ENCODE data around the gene FAM43A. TPM values are rescaled to one million over a fixed set of nuclear protein-coding genes. Genes with fewer than 3 reads are reported as not detected.

Gene FAM43A
- total and polyA plus RNA-seq, 10 of the 15 experiments (the other 5 are each of a cell fraction or from before 2014, with no cell fraction given), result 0.27 to 5.0 (median 1.1) TPM

GRCh38 chr3:194647747-194648146 lies 37.9 kb upstream of the FAM43A start:
- no peak for TF ChIP-seq NR2C2 (IDR thresholded peaks at IDR 0.05; ENCODE audit: borderline replicate concordance, control insufficient read depth, insufficient read length, low read depth)
- no peak for TF ChIP-seq TCF3 (IDR thresholded peaks at IDR 0.05; ENCODE audit: borderline replicate concordance, insufficient read depth, low read depth, low read length)
- no peak for TF ChIP-seq REST (IDR thresholded peaks at IDR 0.05; ENCODE audit: low read depth, low read length)
- no peak for TF ChIP-seq ESRRA (IDR thresholded peaks at IDR 0.05; ENCODE audit: low read length)
- no peak for TF ChIP-seq SPI1 (IDR thresholded peaks at IDR 0.05; ENCODE audit: borderline replicate concordance, insufficient read depth, low read depth, low read length)
- no peak for TF ChIP-seq ZBTB4 (CRISPR knock-in tag; IDR thresholded peaks at IDR 0.05)
- TF ChIP-seq RAD51 (IDR thresholded peaks at IDR 0.05), result no peak
- ChIA-PET RAD21 (ENCODE audit: unreplicated experiment) (no interaction called here), SMC1A (ENCODE audit: uncharacterized antibody, unreplicated experiment) (interaction anchor here (1.4 kb wide), 1 partner anchor 24 kb away, joined by 4 read pairs; the partner anchor contains the start of gene LSG1), CTCF (interaction anchor here (0.6 to 1.4 kb wide), 3 partner anchors 14 to 80 kb away, joined by 3 to 4 read pairs (median 3); partner anchors contain the start of gene LSG1), POLR2A (no interaction called here)
- Histone ChIP-seq H3K4me3 (no peak overlapping the region), H3K4me2 (ENCODE audit: control insufficient read depth, insufficient read depth) (no peak overlapping the region), H3K36me3 (ENCODE audit: control insufficient read depth in 2 of 2, insufficient read depth in 2 of 2, low read length in 1 of 2) (peaks cover 13 to 43% of the 10 kb centered on the region in 2 experiments), H3K79me2 (ENCODE audit: control insufficient read depth, insufficient read depth, low read length) (no peaks in the 10 kb centered on the region), H3K9me3 (replicated peaks; ENCODE audit: control insufficient read depth, insufficient read depth, low read length) (no peaks in the 10 kb centered on the region), H3K4me1 (ENCODE audit: control insufficient read depth, insufficient read depth, low read length) (no peaks in the 10 kb centered on the region), H4K20me1 (ENCODE audit: control insufficient read depth, insufficient read depth) (no peaks in the 10 kb centered on the region), H3K27ac (ENCODE audit: control insufficient read depth, insufficient read depth) (no peak overlapping the region), H3K27me3 (replicated peaks in 1 of 2; ENCODE audit: control insufficient read depth in 2 of 2, insufficient read depth in 2 of 2, low read length in 1 of 2) (no peaks in the 10 kb centered on the region), H3K9ac (ENCODE audit: control insufficient read depth, insufficient read depth, low read length) (no peak overlapping the region), H2AFZ (ENCODE audit: control insufficient read depth, low read depth, low read length) (no peak overlapping the region)
- no peak for ATAC-seq
- WGBS (ENCODE audit: insufficient coverage, insufficient replicate concordance, low lambda C conversion rate, missing lambda C conversion rate), result 98% methylated on average over 3 of the region's 3 CpGs
- no peak for DNase-seq (ENCODE audit: low read depth, low spot score)
- no peak for FAIRE-seq
- in situ Hi-C loops (cut with MboI) (no loop called here), intact Hi-C loops (cut with micrococcal nuclease; ENCODE audit: unreplicated experiment) (no loop called here)
- BruUV-seq (replicated peaks), result no TSS peak

Measured in GM12878 (cell line).